Gastroesophageal sphincter (tissue), 3 donors: Measurements from ENCODE around the gene SH3RF1.

Experiments
- EP300 ChIP-seq: sonication (generic); formaldehyde crosslinking; IDR thresholded peaks from one replicate; pipeline ENCODE4 v1.6.1; 2017; ENCODE audit warnings: antibody characterized with exemption, mild to moderate bottlenecking
- TF ChIP-seq, protein P1 (sequence below), 4 experiments: fragments of 200-600 bp in 2 of 4; fragments of 450-650 bp in 2 of 4; sonication (generic) in 1 of 4; IDR thresholded peaks; one replicate each; pipeline ENCODE4 v1.5.1; 2017 to 2019; ENCODE audit warnings: antibody characterized with exemption in 4 of 4, mild to moderate bottlenecking in 2 of 4, moderate library complexity in 2 of 4

DNA sequence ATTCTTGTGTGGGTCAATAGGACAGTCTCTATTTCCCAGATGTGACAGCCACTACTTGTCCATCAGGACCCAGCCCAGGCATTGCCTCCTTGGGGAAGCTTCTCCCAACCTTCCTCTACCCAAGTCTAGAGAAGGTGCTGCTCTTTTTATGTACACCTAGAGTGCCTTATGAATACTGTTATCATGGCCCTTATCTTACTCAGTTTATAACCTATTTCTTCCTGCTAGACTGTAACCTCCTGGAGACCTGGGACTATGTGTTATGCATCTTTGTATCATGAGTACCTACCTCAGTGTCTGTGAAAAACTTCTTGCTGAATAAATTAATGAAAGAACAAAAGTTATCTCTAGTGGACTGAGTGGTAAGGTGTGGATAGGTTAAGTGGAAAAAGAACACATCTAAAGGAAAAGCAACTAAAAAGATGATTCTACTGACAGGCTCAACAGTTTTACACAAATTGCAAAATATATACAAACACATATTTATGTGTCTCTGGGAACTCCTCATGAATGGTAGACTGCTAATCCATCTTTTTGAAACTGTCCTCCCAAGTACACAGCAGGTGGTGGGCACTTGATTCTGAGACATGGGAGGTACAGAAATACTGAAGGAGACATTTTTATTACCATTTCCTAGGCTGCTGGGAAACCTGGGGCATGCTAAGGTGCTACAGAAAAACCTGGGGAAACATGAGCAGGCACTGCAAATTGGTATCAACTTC lies 106.6 kb downstream of the SH3RF1 start:
- TF ChIP-seq EP300 = no peak
- TF ChIP-seq, protein P1, sequence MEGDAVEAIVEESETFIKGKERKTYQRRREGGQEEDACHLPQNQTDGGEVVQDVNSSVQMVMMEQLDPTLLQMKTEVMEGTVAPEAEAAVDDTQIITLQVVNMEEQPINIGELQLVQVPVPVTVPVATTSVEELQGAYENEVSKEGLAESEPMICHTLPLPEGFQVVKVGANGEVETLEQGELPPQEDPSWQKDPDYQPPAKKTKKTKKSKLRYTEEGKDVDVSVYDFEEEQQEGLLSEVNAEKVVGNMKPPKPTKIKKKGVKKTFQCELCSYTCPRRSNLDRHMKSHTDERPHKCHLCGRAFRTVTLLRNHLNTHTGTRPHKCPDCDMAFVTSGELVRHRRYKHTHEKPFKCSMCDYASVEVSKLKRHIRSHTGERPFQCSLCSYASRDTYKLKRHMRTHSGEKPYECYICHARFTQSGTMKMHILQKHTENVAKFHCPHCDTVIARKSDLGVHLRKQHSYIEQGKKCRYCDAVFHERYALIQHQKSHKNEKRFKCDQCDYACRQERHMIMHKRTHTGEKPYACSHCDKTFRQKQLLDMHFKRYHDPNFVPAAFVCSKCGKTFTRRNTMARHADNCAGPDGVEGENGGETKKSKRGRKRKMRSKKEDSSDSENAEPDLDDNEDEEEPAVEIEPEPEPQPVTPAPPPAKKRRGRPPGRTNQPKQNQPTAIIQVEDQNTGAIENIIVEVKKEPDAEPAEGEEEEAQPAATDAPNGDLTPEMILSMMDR (IDR thresholded peaks at IDR 0.05) = no peak
